NCI-H2171 (cell line): ENCODE data around the gene TXNDC12.
A peak's percentile ranks its signal among the peaks of the same experiment; 100 is the strongest.

Experiments used
- DNase-seq: peaks from one replicate; lab custom pipeline; 2025; lab: John Stamatoyannopoulos, UW

Gene TXNDC12

GRCh38 chr1:51997974-51998382 lies 57.0 kb downstream of the TXNDC12 start:
- no peak for DNase-seq

GRCh38 chr1:51990478-51990965 lies 64.5 kb downstream of the TXNDC12 start, which contains the start of gene RAB3B:
RAB3B (minus strand) TSS chr1:51990700; CDS start chr1:51977117, 13,583 bp downstream.
- DNase-seq, result peak; percentile 51

- DNase-seq, result no peak
These were observed 65.2 kb downstream of the TXNDC12 start for GRCh38 chr1:51989582-51990477.

- no peak for DNase-seq
These were observed 66.7 kb downstream of the TXNDC12 start for GRCh38 chr1:51988254-51988653.

GRCh38 chr1:51986718-51987117 lies 68.3 kb downstream of the TXNDC12 start:
- DNase-seq, result no peak

GRCh38 chr1:51982161-51982560 lies 72.8 kb downstream of the TXNDC12 start:
- no peak for DNase-seq

GRCh38 chr1:51981555-51981954 lies 73.4 kb downstream of the TXNDC12 start:
- no peak for DNase-seq

GRCh38 chr1:51978099-51978498 lies 76.9 kb downstream of the TXNDC12 start:
- no peak for DNase-seq

GRCh38 chr1:51976846-51977602 lies 78.0 kb downstream of the TXNDC12 start:
- DNase-seq, result no peak

GRCh38 chr1:51973587-51974474 lies 81.2 kb downstream of the TXNDC12 start:
- DNase-seq, result no peak
